Lung microvascular endothelial cell (primary cell): ENCODE data around the gene CA10. TPM values are rescaled to one million over a fixed set of nuclear protein-coding genes. Genes with fewer than 3 reads are reported as not detected.

Experiments used
- DNase-seq, 2 donors: peaks; one replicate each; pipeline versions ENCODE4 v3.0.0 to v3.0.0-alpha.2; 2010; ENCODE audit warnings: low read depth in 2 of 2
- total RNA-seq: library from RNA; depleted of rRNA; stranded (reverse); fragments of >200 nt; gene quantifications from 2 replicates; pipeline ENCODE4 v1.2.1, GENCODE V29; 2014

Gene CA10
- total RNA-seq, 1 donor from 2014 or later = not detected

- no peak for DNase-seq
Measured at GRCh38 chr17:51650772-51651171, 507.7 kb downstream of the CA10 start.

- no peak for DNase-seq
Measured at GRCh38 chr17:51650202-51650601, 508.3 kb downstream of the CA10 start.

- no peak for DNase-seq
Measured at GRCh38 chr17:51647826-51648225, 510.7 kb downstream of the CA10 start.

- no peak for DNase-seq
Measured at GRCh38 chr17:51647067-51647466, 511.4 kb downstream of the CA10 start.

GRCh38 chr17:51646539-51646938 is 512.0 kb downstream of the CA10 start:
- DNase-seq = no peak

GRCh38 chr17:51645056-51645455 is 513.5 kb downstream of the CA10 start:
- no peak for DNase-seq

GRCh38 chr17:51643702-51644490 is 514.6 kb downstream of the CA10 start:
- DNase-seq = no peak

GRCh38 chr17:51642029-51642428 is 516.5 kb downstream of the CA10 start:
- DNase-seq = no peak

- DNase-seq = peak in 1 of 2 donors; percentile 1
Measured at GRCh38 chr17:51640108-51640622, 518.3 kb downstream of the CA10 start.

- no peak for DNase-seq
Measured at GRCh38 chr17:51638971-51639370, 519.5 kb downstream of the CA10 start.

- no peak for DNase-seq
Measured at GRCh38 chr17:51636291-51636690, 522.2 kb downstream of the CA10 start.

GRCh38 chr17:51630101-51630671 is 528.3 kb downstream of the CA10 start:
- DNase-seq = no peak

GRCh38 chr17:51629232-51629631 is 529.3 kb downstream of the CA10 start:
- DNase-seq = no peak

- no peak for DNase-seq
Measured at GRCh38 chr17:51627779-51628178, 530.7 kb downstream of the CA10 start.

GRCh38 chr17:51618476-51618875 is 540.0 kb downstream of the CA10 start:
- DNase-seq = no peak

GRCh38 chr17:51617986-51618385 is 540.5 kb downstream of the CA10 start:
- DNase-seq = no peak

- no peak for DNase-seq
Measured at GRCh38 chr17:51613255-51613654, 545.3 kb downstream of the CA10 start.

GRCh38 chr17:51612692-51613091 is 545.8 kb downstream of the CA10 start:
- DNase-seq = no peak

- peak in 1 of 2 donors; percentile 25 for DNase-seq
Measured at GRCh38 chr17:51611585-51611984, 546.9 kb downstream of the CA10 start.

- DNase-seq = no peak
Measured at GRCh38 chr17:51610834-51611233, 547.7 kb downstream of the CA10 start.

GRCh38 chr17:51610155-51610554 is 548.4 kb downstream of the CA10 start:
- no peak for DNase-seq

GRCh38 chr17:51608251-51608933 is 550.1 kb downstream of the CA10 start:
- DNase-seq = no peak
